HK-2 (cell line): ENCODE results near the gene PABPC1L.
"Not testable (repeated sequence)": the region's sequence is repeated elsewhere in the genome, so short reads cannot be mapped to it uniquely, and the experiment has no call there.

Source experiments
- DNase-seq: peaks from one replicate; pipeline ENCODE4 v3.0.0-alpha.2; 2018; ENCODE audit not compliant: unreplicated experiment

PABPC1L gene

GRCh38 chr20:44909872-44910689 is at the start of gene PABPC1L:
Gene PABPC1L, plus strand, starts transcription at chr20:44910060. Its CDS starts 84 bp downstream, at chr20:44910144.
- peak; percentile 74 for DNase-seq

GRCh38 chr20:44861531-44862006 is 48.3 kb upstream of the PABPC1L start:
- no peak for DNase-seq

- DNase-seq = no peak
These were observed 47.6 kb upstream of the PABPC1L start for GRCh38 chr20:44862286-44862685.

GRCh38 chr20:44863365-44864084 is 46.3 kb upstream of the PABPC1L start:
- not testable (repeated sequence) for DNase-seq

- not testable (repeated sequence) for DNase-seq
These were observed 45.4 kb upstream of the PABPC1L start for GRCh38 chr20:44864493-44864892.

- DNase-seq = no peak
These were observed 43.0 kb upstream of the PABPC1L start for GRCh38 chr20:44866703-44867335.

- DNase-seq = no peak
These were observed 40.4 kb upstream of the PABPC1L start for GRCh38 chr20:44869471-44869870.

GRCh38 chr20:44882360-44882759 is 27.5 kb upstream of the PABPC1L start:
- DNase-seq = not testable (repeated sequence)

- no peak for DNase-seq
These were observed 26.5 kb upstream of the PABPC1L start for GRCh38 chr20:44883214-44883902.

GRCh38 chr20:44884907-44885391 is 24.9 kb upstream of the PABPC1L start:
- DNase-seq = no peak

GRCh38 chr20:44885392-44886265 is 24.2 kb upstream of the PABPC1L start, which contains the start of gene YWHAB:
Gene YWHAB, plus strand, starts transcription at chr20:44885705. Its CDS starts 15,829 bp downstream, at chr20:44901534.
- DNase-seq = peak; percentile 100

- DNase-seq = no peak
These were observed 23.6 kb upstream of the PABPC1L start for GRCh38 chr20:44886266-44886651.

GRCh38 chr20:44886828-44887227 is 23.0 kb upstream of the PABPC1L start:
- DNase-seq = no peak

- no peak for DNase-seq
These were observed 22.4 kb upstream of the PABPC1L start for GRCh38 chr20:44887466-44887865.

- no peak for DNase-seq
These were observed 21.4 kb upstream of the PABPC1L start for GRCh38 chr20:44888226-44889103.

GRCh38 chr20:44891826-44892225 is 18.0 kb upstream of the PABPC1L start:
- DNase-seq = no peak

GRCh38 chr20:44894959-44895358 is 14.9 kb upstream of the PABPC1L start:
- no peak for DNase-seq

GRCh38 chr20:44896583-44896982 is 13.3 kb upstream of the PABPC1L start:
- DNase-seq = no peak

GRCh38 chr20:44897133-44897532 is 12.7 kb upstream of the PABPC1L start:
- no peak for DNase-seq
